Measurements from ENCODE around the gene FOXRED2.
A peak's percentile ranks its signal among the peaks of the same experiment; 100 is the strongest.

The FOXRED2 gene

GRCh38 chr22:36506637-36507517 lies at the start of gene FOXRED2:
FOXRED2 (minus strand) TSS chr22:36507040; CDS start chr22:36506422, 618 bp downstream.
- Histone ChIP-seq H3K9ac (ENCODE audit: low read length) (peak within 1 kb of the TSS; percentile 64), H3K27me3 (ENCODE audit: control insufficient read depth, insufficient read depth, low read length) (no peaks in the 10 kb centered on the region), H3K4me3 (ENCODE audit: low read length) (peak within 1 kb of the TSS; percentile 31), H3K36me3 (ENCODE audit: control insufficient read depth, insufficient read depth, low read length) (peaks cover 6% of the 10 kb centered on the region), H3K4me1 (ENCODE audit: control insufficient read depth, insufficient read depth, low read length) (peaks cover 10% of the 10 kb centered on the region), H3K9me3 (ENCODE audit: control insufficient read depth, low read length) (no peaks in the 10 kb centered on the region)

GRCh38 chr22:36554098-36554497 lies 47.3 kb upstream of the FOXRED2 start:
- Histone ChIP-seq H3K36me3 (ENCODE audit: control insufficient read depth, insufficient read depth, low read length) (no peaks in the 10 kb centered on the region), H3K9me3 (ENCODE audit: control insufficient read depth, low read length) (no peaks in the 10 kb centered on the region), H3K27me3 (ENCODE audit: control insufficient read depth, insufficient read depth, low read length) (peaks cover 10% of the 10 kb centered on the region), H3K9ac (ENCODE audit: low read length) (no peak overlapping the region), H3K4me3 (ENCODE audit: low read length) (no peak overlapping the region), H3K4me1 (ENCODE audit: control insufficient read depth, insufficient read depth, low read length) (no peaks in the 10 kb centered on the region)

GRCh38 chr22:36552289-36552688 lies 45.4 kb upstream of the FOXRED2 start:
- Histone ChIP-seq H3K4me1 (ENCODE audit: control insufficient read depth, insufficient read depth, low read length) (no peaks in the 10 kb centered on the region), H3K36me3 (ENCODE audit: control insufficient read depth, insufficient read depth, low read length) (no peaks in the 10 kb centered on the region), H3K4me3 (ENCODE audit: low read length) (no peak overlapping the region), H3K9me3 (ENCODE audit: control insufficient read depth, low read length) (no peaks in the 10 kb centered on the region), H3K27me3 (ENCODE audit: control insufficient read depth, insufficient read depth, low read length) (peaks cover 17% of the 10 kb centered on the region), H3K9ac (ENCODE audit: low read length) (no peak overlapping the region)

GRCh38 chr22:36550701-36551495 lies 44.1 kb upstream of the FOXRED2 start:
- H3K27me3 ChIP-seq (ENCODE audit: control insufficient read depth, insufficient read depth, low read length): peaks cover 28% of the 10 kb centered on the region
- H3K9me3 ChIP-seq (ENCODE audit: control insufficient read depth, low read length): no peaks in the 10 kb centered on the region
- H3K36me3 ChIP-seq (ENCODE audit: control insufficient read depth, insufficient read depth, low read length): no peaks in the 10 kb centered on the region
- H3K4me3 ChIP-seq (ENCODE audit: low read length): no peak overlapping the region
- H3K4me1 ChIP-seq (ENCODE audit: control insufficient read depth, insufficient read depth, low read length): no peaks in the 10 kb centered on the region
- no peak overlapping the region for H3K9ac ChIP-seq (ENCODE audit: low read length)

- Histone ChIP-seq H3K36me3 (ENCODE audit: control insufficient read depth, insufficient read depth, low read length) (no peaks in the 10 kb centered on the region), H3K9me3 (ENCODE audit: control insufficient read depth, low read length) (no peaks in the 10 kb centered on the region), H3K9ac (ENCODE audit: low read length) (no peak overlapping the region), H3K4me3 (ENCODE audit: low read length) (no peak overlapping the region), H3K27me3 (ENCODE audit: control insufficient read depth, insufficient read depth, low read length) (peaks cover 28% of the 10 kb centered on the region), H3K4me1 (ENCODE audit: control insufficient read depth, insufficient read depth, low read length) (no peaks in the 10 kb centered on the region)
These were observed 42.2 kb upstream of the FOXRED2 start for GRCh38 chr22:36549033-36549432.

GRCh38 chr22:36548606-36549005 lies 41.8 kb upstream of the FOXRED2 start:
- H3K27me3 ChIP-seq (ENCODE audit: control insufficient read depth, insufficient read depth, low read length): peaks cover 28% of the 10 kb centered on the region
- H3K36me3 ChIP-seq (ENCODE audit: control insufficient read depth, insufficient read depth, low read length): no peaks in the 10 kb centered on the region
- H3K4me1 ChIP-seq (ENCODE audit: control insufficient read depth, insufficient read depth, low read length): no peaks in the 10 kb centered on the region
- H3K9me3 ChIP-seq (ENCODE audit: control insufficient read depth, low read length): no peaks in the 10 kb centered on the region
- no peak overlapping the region for H3K9ac ChIP-seq (ENCODE audit: low read length)
- H3K4me3 ChIP-seq (ENCODE audit: low read length): no peak overlapping the region

GRCh38 chr22:36546932-36547331 lies 40.1 kb upstream of the FOXRED2 start:
- no peaks in the 10 kb centered on the region for H3K36me3 ChIP-seq (ENCODE audit: control insufficient read depth, insufficient read depth, low read length)
- H3K9ac ChIP-seq (ENCODE audit: low read length): no peak overlapping the region
- H3K4me3 ChIP-seq (ENCODE audit: low read length): no peak overlapping the region
- H3K9me3 ChIP-seq (ENCODE audit: control insufficient read depth, low read length): no peaks in the 10 kb centered on the region
- peaks cover 28% of the 10 kb centered on the region for H3K27me3 ChIP-seq (ENCODE audit: control insufficient read depth, insufficient read depth, low read length)
- H3K4me1 ChIP-seq (ENCODE audit: control insufficient read depth, insufficient read depth, low read length): no peaks in the 10 kb centered on the region

GRCh38 chr22:36546092-36546804 lies 39.4 kb upstream of the FOXRED2 start:
- Histone ChIP-seq H3K36me3 (ENCODE audit: control insufficient read depth, insufficient read depth, low read length) (no peaks in the 10 kb centered on the region), H3K9ac (ENCODE audit: low read length) (no peak overlapping the region), H3K4me1 (ENCODE audit: control insufficient read depth, insufficient read depth, low read length) (no peaks in the 10 kb centered on the region)

GRCh38 chr22:36544107-36544620 lies 37.3 kb upstream of the FOXRED2 start:
- Histone ChIP-seq H3K36me3 (ENCODE audit: control insufficient read depth, insufficient read depth, low read length) (no peaks in the 10 kb centered on the region), H3K9me3 (ENCODE audit: control insufficient read depth, low read length) (no peaks in the 10 kb centered on the region), H3K4me3 (ENCODE audit: low read length) (no peak overlapping the region), H3K9ac (ENCODE audit: low read length) (no peak overlapping the region), H3K27me3 (ENCODE audit: control insufficient read depth, insufficient read depth, low read length) (peaks cover 21% of the 10 kb centered on the region), H3K4me1 (ENCODE audit: control insufficient read depth, insufficient read depth, low read length) (no peaks in the 10 kb centered on the region)

More at GRCh38 chr22:36546092-36546804, 39.4 kb upstream of the FOXRED2 start:
- H3K4me3 ChIP-seq (ENCODE audit: low read length): no peak overlapping the region
- no peaks in the 10 kb centered on the region for H3K9me3 ChIP-seq (ENCODE audit: control insufficient read depth, low read length)
- H3K27me3 ChIP-seq (ENCODE audit: control insufficient read depth, insufficient read depth, low read length): peaks cover 28% of the 10 kb centered on the region

- Histone ChIP-seq H3K4me1 (ENCODE audit: control insufficient read depth, insufficient read depth, low read length) (no peaks in the 10 kb centered on the region), H3K27me3 (ENCODE audit: control insufficient read depth, insufficient read depth, low read length) (peaks cover 13% of the 10 kb centered on the region), H3K36me3 (ENCODE audit: control insufficient read depth, insufficient read depth, low read length) (no peaks in the 10 kb centered on the region), H3K9me3 (ENCODE audit: control insufficient read depth, low read length) (no peaks in the 10 kb centered on the region), H3K4me3 (ENCODE audit: low read length) (no peak overlapping the region), H3K9ac (ENCODE audit: low read length) (no peak overlapping the region)
These were observed 35.1 kb upstream of the FOXRED2 start for GRCh38 chr22:36541831-36542411.

GRCh38 chr22:36540867-36541642 lies 34.2 kb upstream of the FOXRED2 start:
- Histone ChIP-seq H3K4me1 (ENCODE audit: control insufficient read depth, insufficient read depth, low read length) (no peaks in the 10 kb centered on the region), H3K4me3 (ENCODE audit: low read length) (no peak overlapping the region), H3K9me3 (ENCODE audit: control insufficient read depth, low read length) (no peaks in the 10 kb centered on the region), H3K9ac (ENCODE audit: low read length) (no peak overlapping the region), H3K36me3 (ENCODE audit: control insufficient read depth, insufficient read depth, low read length) (no peaks in the 10 kb centered on the region), H3K27me3 (ENCODE audit: control insufficient read depth, insufficient read depth, low read length) (peaks cover 10% of the 10 kb centered on the region)

Data from mucosa of stomach (tissue), 1 donor.